22Rv1 (cell line): ENCODE measurements around the gene PDGFA.

ENCODE experiments used
- H3K27ac ChIP-seq: fragments of 450-650 bp; 2 replicates; pipeline ENCODE4 v1.5.1; 2017
- ZFX ChIP-seq: fragments of 450-650 bp; IDR thresholded peaks from 2 replicates; pipeline ENCODE4 v1.6.1; 2017; ENCODE audit warnings: antibody characterized with exemption, borderline replicate concordance
- TF ChIP-seq, protein P1 (sequence below): fragments of 450-650 bp; IDR thresholded peaks from 2 replicates; pipeline ENCODE4 v1.5.1; 2017; ENCODE audit warnings: mild to moderate bottlenecking

PDGFA gene

DNA sequence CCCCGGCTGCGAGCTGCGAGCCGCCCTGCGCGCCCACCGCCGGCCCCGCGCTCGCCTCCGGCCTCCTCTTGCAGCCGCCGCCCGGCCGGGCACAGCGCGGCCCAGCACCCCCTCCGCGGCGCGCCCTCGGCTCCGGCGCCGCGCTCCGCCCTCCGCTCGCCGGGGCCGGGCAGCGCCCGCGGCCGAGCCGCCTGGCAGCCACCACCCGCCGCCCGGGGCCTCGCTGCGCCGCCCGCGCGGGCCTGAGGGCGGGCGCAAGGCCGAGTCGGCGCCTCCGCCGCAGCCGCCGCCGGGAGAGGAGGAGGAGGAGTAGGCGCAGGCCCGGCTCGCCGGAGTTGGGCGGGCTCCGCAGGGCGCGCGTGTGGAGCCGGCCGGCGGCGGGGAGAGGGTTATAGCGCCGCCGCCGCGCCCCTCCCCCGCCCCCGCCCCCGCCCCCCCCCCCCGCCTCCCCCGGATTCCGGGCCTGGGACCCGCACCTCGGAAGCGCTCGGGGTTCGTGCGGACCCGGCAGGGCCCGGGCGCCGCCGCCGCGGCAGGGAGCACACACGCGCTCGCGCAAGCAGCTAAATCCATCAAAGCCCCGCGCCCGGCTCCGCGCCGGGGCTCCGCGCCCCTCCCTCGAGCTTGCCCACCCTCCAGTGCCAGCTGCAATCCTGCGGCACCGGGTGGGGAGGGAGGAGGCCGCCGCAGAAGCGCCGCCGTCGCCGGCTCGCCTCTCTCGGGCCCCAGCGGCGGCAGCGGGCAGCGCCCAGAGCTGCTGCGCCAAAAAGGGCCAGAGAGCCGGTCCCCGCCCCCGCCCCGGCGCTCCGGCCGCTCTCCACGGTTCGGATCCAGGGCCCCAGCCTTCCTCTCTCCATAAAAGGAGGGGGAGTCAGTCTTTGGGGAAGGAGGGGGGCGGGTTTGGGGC is at the start of gene PDGFA:
Gene PDGFA, minus strand, starts transcription at position 363 of the 907 bp plus-strand sequence. CDS start 845 bp downstream, outside the sequence.
- H3K27ac ChIP-seq = no peak within 1 kb of the TSS
- TF ChIP-seq, protein P1, sequence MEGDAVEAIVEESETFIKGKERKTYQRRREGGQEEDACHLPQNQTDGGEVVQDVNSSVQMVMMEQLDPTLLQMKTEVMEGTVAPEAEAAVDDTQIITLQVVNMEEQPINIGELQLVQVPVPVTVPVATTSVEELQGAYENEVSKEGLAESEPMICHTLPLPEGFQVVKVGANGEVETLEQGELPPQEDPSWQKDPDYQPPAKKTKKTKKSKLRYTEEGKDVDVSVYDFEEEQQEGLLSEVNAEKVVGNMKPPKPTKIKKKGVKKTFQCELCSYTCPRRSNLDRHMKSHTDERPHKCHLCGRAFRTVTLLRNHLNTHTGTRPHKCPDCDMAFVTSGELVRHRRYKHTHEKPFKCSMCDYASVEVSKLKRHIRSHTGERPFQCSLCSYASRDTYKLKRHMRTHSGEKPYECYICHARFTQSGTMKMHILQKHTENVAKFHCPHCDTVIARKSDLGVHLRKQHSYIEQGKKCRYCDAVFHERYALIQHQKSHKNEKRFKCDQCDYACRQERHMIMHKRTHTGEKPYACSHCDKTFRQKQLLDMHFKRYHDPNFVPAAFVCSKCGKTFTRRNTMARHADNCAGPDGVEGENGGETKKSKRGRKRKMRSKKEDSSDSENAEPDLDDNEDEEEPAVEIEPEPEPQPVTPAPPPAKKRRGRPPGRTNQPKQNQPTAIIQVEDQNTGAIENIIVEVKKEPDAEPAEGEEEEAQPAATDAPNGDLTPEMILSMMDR = no peak; the same call in 1 of the 2 replicates
- no peak for TF ChIP-seq ZFX

DNA sequence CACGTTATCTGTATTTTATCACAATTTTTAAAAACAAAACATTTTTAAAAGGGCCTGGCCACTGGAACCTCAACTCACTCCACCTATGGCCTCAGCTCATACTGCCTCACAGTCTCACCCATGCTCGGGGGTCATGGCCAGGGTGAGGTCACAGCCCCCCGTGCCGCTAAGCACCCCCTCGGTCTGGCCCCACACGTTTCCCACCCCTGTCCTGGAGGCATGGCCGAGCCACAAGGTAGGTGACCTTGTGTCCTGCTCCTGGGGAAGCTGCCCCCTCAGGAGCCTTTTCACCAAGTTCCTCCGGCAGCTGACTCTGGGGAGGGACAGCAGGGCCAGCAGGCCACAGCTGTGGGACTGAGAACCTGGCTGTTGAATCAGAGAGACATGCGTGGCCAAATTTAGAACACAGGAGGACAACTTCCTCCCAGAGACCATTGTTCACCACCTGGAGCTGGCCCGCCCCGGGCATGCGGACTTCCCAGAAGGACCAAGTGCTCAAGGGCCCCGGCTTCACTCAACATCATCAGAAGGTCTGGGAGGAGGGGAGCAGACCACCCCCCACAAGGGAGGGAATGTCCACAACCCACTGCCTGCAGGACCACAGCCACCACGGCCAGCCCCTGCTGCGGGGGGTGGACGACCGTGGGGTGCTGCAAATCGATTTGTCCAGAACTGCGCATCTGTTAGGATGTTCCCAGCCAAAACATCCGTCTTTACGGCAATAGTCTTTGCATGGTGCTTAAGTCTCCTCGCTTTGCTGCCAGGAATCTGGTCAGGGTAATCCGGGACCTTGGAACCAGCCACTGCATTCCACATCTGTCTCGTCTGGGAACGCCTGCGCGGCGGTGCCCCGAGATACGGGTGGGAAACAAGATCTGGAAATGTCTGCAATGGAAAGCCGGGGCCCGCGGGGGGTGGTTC is 48.6 kb upstream of the PDGFA start:
- no peak for TF ChIP-seq ZFX
- TF ChIP-seq, protein P1 = no peak
- no peak overlapping the region for H3K27ac ChIP-seq

DNA sequence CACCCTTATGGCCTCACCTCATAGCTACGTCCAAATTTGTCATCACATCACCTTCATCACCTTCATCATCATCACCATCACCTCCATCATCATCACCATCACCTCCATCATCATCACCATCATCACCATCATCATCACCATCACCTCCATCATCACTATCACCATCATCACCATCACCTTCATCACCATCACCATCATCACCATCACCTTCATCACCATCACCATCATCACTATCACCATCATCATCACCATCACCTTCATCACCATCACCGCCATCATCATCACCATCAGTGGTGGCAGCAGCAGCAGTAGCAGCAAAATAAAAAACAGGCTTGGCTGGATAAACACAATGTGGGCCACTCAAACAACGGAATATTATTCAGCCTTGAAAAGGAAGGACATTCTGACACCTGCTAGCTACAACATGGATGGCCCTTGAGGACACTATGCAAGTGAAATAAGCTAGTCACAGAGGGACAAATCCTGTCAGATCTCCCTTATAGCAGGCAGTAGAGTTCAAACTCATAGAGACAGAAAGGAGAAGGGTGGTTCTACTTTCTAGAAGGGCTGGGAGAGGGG is 47.7 kb upstream of the PDGFA start:
- no peak overlapping the region for H3K27ac ChIP-seq
- TF ChIP-seq, protein P1 = no peak
- TF ChIP-seq ZFX = no peak

DNA sequence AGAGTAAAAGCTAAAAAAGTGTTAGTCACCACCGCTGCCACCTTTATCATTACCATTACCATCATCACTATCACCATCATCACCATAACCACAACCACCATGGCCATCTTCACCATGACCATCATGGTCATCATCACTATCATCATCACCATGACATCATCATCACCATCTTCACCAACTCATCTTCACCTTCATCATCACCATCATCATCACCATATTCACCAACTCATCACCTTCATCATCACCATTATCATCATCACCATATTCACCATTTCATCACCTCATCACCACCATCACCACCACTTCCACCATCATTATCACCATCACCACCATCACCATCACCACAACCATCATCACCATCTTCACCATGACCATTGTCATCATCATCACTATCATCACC is 46.5 kb upstream of the PDGFA start:
- no peak overlapping the region for H3K27ac ChIP-seq
- TF ChIP-seq, protein P1 = no peak
- no peak for TF ChIP-seq ZFX

DNA sequence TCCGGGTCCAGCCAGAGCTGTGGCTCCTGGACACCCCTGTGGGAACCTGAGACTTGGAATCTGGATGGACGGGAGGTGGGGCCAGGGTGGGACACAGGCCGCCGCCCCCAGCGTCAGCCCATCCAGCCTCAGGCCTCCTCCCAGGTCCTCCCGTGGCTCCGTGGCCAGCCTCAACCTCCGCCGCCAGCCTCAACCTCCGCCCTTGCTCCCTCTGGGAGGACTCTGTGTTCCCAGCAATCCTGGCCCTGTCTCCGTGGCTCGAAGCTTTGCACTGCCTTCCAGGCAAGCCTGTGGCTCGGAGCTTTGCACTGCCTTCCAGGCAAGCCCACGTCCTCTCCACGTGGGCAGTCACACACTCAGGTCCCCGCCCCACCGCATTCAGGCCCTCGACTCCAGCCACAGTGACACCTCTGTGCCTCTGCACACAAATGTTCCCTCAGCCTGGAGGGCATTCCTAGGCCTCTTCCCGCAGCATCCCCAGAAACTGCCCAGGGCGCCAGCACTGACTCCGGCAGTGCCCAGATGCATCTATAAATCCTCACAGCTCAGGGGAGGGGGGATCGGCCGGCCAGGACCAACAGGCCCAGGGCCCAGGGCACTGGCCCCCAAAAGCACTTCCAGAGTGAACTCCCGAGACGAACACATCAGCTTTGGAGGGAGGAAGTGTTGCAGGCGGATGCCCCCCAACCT is 44.7 kb upstream of the PDGFA start:
- no peak for TF ChIP-seq ZFX
- TF ChIP-seq, protein P1 = no peak
- no peak overlapping the region for H3K27ac ChIP-seq

DNA sequence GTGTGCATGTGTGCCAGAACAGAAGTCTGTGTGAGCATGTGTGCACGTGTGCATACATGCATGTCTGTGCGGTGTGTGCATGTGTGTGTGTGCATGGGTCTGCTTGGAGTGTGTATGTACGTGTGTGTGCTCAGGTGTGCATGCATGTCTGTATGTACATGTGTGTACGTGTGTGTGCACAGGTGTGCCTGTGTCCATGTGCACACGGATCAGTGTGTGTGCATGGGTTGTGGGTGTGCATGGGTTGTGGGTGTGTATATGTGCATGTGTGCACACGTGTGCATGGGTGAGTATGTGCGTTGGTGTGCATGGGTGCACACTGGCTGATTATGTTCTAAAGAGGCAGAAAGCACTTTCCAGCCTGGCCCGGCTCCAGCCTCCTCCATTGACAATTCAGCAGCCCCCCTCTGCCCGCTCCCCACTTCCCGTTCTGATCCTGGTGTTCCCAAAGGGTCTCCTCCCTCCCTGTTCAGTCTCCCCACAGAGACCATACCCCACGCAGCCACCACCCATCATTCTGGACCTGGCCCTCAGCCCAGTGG is 44.1 kb upstream of the PDGFA start:
- TF ChIP-seq, protein P1 = no peak
- no peak for TF ChIP-seq ZFX
- no peak overlapping the region for H3K27ac ChIP-seq
